Thyroid gland (tissue), 4 donors: ENCODE measurements around the gene USP2. TPM values are rescaled to one million over a fixed set of nuclear protein-coding genes. Genes with fewer than 3 reads are reported as not detected.

Experiments used
- DNase-seq, 2 donors: peaks; one replicate each; pipeline ENCODE4 v3.0.0-alpha.2; 2019
- H3K27ac ChIP-seq, 3 donors: fragments of 200-600 bp; sonication (generic); 1 replicate in 2 of 3; 2 replicates in 1 of 3; pipeline ENCODE4 v1.5.1; 2016 to 2019; ENCODE audit warnings: mild to moderate bottlenecking in 1 of 3, moderate library complexity in 1 of 3
- H3K27me3 ChIP-seq: fragments of 200-600 bp; sonication (generic); one replicate; pipeline ENCODE4 v1.5.1; 2019
- H3K36me3 ChIP-seq, 2 donors: fragments of 200-600 bp; sonication (generic); one replicate each; pipeline ENCODE4 v1.5.1; 2016 to 2019
- H3K4me1 ChIP-seq, 2 donors: fragments of 200-600 bp; sonication (generic); one replicate each; pipeline ENCODE4 v1.5.1; 2017 to 2019
- H3K4me3 ChIP-seq, 3 donors: fragments of 200-600 bp; sonication (generic); replicated peaks in 1 of 3; 1 replicate in 2 of 3; 2 replicates in 1 of 3; pipeline ENCODE4 v1.5.1; 2016; ENCODE audit warnings: mild to moderate bottlenecking in 1 of 3
- H3K9me3 ChIP-seq: fragments of 200-600 bp; sonication (generic); one replicate; pipeline ENCODE4 v1.5.1; 2017
- CTCF ChIP-seq, 6 experiments: fragments of 200-600 bp in 3 of 6; fragments of 450-650 bp in 3 of 6; sonication (generic) in 3 of 6; IDR thresholded peaks; one replicate each; pipeline ENCODE4 v1.5.1; 2016 to 2019; ENCODE audit warnings: antibody characterized with exemption in 6 of 6, mild to moderate bottlenecking in 2 of 6, inconsistent platforms in 1 of 6, moderate library complexity in 1 of 6
- POLR2A ChIP-seq, 2 donors: fragments of 450-650 bp; IDR thresholded peaks; one replicate each; pipeline ENCODE4 v1.6.1; 2017; ENCODE audit warnings: antibody characterized with exemption in 2 of 2, mild to moderate bottlenecking in 2 of 2, moderate library complexity in 1 of 2
- WGBS, 2 donors: methylation state at CpG; one replicate each; pipeline ENCODE4 v1.1.5; 2017; 5-methylcytosine and 5-hydroxymethylcytosine counted together
- intact Hi-C: fragments of 100-400 bp; cut with DNase I; formaldehyde crosslinking; loops from one replicate; pipeline ENCODE4 v1.15.1; 2023
- total RNA-seq, 4 donors: library from RNA; depleted of rRNA; stranded (reverse); fragments of >200 nt; gene quantifications; one replicate each; pipeline ENCODE4 v1.2.3, GENCODE V29; 2016

The USP2 gene
- total RNA-seq, 4 donors from 2014 or later, result 2.0 to 5.3 (median 4.6) TPM

- Histone ChIP-seq H3K36me3 (no peaks in the 10 kb centered on the region), H3K9me3 (no peaks in the 10 kb centered on the region), H3K27ac (peak overlapping the region; percentile 60 to 81 (median 60)), H3K4me1 (peaks cover 31 to 46% of the 10 kb centered on the region in 2 donors), H3K4me3 (no peak overlapping the region), H3K27me3 (peaks cover 19% of the 10 kb centered on the region)
- DNase-seq, result no peak
- intact Hi-C loops, result loop anchor here (10.0 kb wide), 1 partner anchor 116 kb away; the partner anchor contains the start of gene CBL
- WGBS, 2 donors, result 58 to 61% methylated on average over 13 to 15 of the region's 17 CpGs
- TF ChIP-seq POLR2A (IDR thresholded peaks at IDR 0.05) (no peak), CTCF (IDR thresholded peaks at IDR 0.05) (no peak)
Observed at GRCh38 chr11:119320240-119320775, 61.2 kb downstream of the USP2 start.

- TF ChIP-seq POLR2A (IDR thresholded peaks at IDR 0.05), result no peak
- TF ChIP-seq CTCF (IDR thresholded peaks at IDR 0.05), result no peak
- DNase-seq, result no peak
- Histone ChIP-seq H3K4me1 (peaks cover 33 to 51% of the 10 kb centered on the region in 2 donors), H3K27me3 (peaks cover 20% of the 10 kb centered on the region), H3K27ac (peak overlapping the region; percentile 60 to 81 (median 60)), H3K4me3 (no peak overlapping the region), H3K9me3 (no peaks in the 10 kb centered on the region), H3K36me3 (no peaks in the 10 kb centered on the region)
- WGBS, 2 donors, result 70 to 78% methylated on average over 11 of the region's 11 CpGs
- intact Hi-C loops, result loop anchor here (10.0 kb wide), 1 partner anchor 115 kb away; the partner anchor contains the start of gene CBL
Observed at GRCh38 chr11:119319700-119320239, 61.7 kb downstream of the USP2 start.

GRCh38 chr11:119319136-119319699 is 62.3 kb downstream of the USP2 start:
- no peak for DNase-seq
- TF ChIP-seq CTCF (IDR thresholded peaks at IDR 0.05) (no peak), POLR2A (IDR thresholded peaks at IDR 0.05) (no peak)
- WGBS, 2 donors, result 88 to 90% methylated on average over 4 to 7 of the region's 8 CpGs
- no peaks in the 10 kb centered on the region for H3K36me3 ChIP-seq
- H3K27me3 ChIP-seq, result peaks cover 20% of the 10 kb centered on the region
- H3K4me3 ChIP-seq, result no peak overlapping the region
- no peaks in the 10 kb centered on the region for H3K9me3 ChIP-seq
- peak overlapping the region; percentile 49 to 81 (median 60) for H3K27ac ChIP-seq
- intact Hi-C loops, result no loop called here
- H3K4me1 ChIP-seq, result peaks cover 33 to 51% of the 10 kb centered on the region in 2 donors

- Histone ChIP-seq H3K36me3 (no peaks in the 10 kb centered on the region), H3K27ac (peak overlapping the region; percentile 49 to 81 (median 60)), H3K4me3 (no peak overlapping the region), H3K27me3 (peaks cover 20% of the 10 kb centered on the region), H3K9me3 (no peaks in the 10 kb centered on the region), H3K4me1 (peaks cover 33 to 51% of the 10 kb centered on the region in 2 donors)
- 54 to 65% methylated on average over 19 to 20 of the region's 22 CpGs for WGBS, 2 donors
- no peak for DNase-seq
- TF ChIP-seq CTCF (IDR thresholded peaks at IDR 0.05), result no peak
- TF ChIP-seq POLR2A (IDR thresholded peaks at IDR 0.05), result no peak
- intact Hi-C loops, result no loop called here
Observed at GRCh38 chr11:119318240-119319135, 63.0 kb downstream of the USP2 start.
